Measurements from ENCODE around the gene TACR2. TPM values are rescaled to one million over a fixed set of nuclear protein-coding genes. Genes with fewer than 3 reads are reported as not detected.

The TACR2 gene
- total and polyA plus RNA-seq, 2 donors (not counting 1 experiment from before 2014, with no cell fraction given), result 0.15 to 0.17 TPM

DNA sequence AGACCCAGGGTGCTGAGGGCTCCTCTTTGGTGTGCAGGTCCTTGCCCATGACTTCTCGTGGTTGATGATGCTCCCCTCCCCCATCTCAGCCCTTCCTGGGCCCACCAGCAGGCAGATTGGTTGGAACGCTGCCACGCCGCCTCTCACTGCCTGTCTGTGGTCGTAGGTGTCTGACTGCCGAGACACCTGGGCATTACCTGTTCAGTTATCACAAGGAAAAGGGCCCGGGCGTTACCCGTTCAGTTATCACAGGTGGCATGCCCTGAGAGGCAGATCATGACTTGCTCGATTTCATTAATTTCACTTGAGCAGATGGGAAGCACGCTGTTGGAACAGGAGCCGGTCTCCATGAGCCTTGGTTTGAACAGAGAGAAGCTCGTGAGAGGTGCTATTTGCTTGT is 42.5 kb downstream of the TACR2 start:
- H3K9ac ChIP-seq (ENCODE audit: insufficient read depth, low read length), result no peak overlapping the region
- H3K4me3 ChIP-seq (replicated peaks in 1 of 4; ENCODE audit: control extremely low read depth in 1 of 4, insufficient read depth in 1 of 4, low read depth in 3 of 4, low read length in 4 of 4), result no peak overlapping the region
- H2AFZ ChIP-seq (ENCODE audit: low read length), result no peak overlapping the region
- H3K9me3 ChIP-seq (ENCODE audit: control insufficient read depth, insufficient read depth, low read depth, low read length), result no peaks in the 10 kb centered on the region
- H4K20me1 ChIP-seq (ENCODE audit: control insufficient read depth, extremely low read depth, insufficient read depth, low read length), result no peaks in the 10 kb centered on the region
- H3K4me2 ChIP-seq (ENCODE audit: extremely low read depth, insufficient read depth, low read length), result no peak overlapping the region
- no peaks in the 10 kb centered on the region for H3K79me2 ChIP-seq (ENCODE audit: control insufficient read depth, insufficient read depth, low read length)
- TF ChIP-seq, protein P1, sequence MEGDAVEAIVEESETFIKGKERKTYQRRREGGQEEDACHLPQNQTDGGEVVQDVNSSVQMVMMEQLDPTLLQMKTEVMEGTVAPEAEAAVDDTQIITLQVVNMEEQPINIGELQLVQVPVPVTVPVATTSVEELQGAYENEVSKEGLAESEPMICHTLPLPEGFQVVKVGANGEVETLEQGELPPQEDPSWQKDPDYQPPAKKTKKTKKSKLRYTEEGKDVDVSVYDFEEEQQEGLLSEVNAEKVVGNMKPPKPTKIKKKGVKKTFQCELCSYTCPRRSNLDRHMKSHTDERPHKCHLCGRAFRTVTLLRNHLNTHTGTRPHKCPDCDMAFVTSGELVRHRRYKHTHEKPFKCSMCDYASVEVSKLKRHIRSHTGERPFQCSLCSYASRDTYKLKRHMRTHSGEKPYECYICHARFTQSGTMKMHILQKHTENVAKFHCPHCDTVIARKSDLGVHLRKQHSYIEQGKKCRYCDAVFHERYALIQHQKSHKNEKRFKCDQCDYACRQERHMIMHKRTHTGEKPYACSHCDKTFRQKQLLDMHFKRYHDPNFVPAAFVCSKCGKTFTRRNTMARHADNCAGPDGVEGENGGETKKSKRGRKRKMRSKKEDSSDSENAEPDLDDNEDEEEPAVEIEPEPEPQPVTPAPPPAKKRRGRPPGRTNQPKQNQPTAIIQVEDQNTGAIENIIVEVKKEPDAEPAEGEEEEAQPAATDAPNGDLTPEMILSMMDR (conservative IDR thresholded peaks at IDR 0.05 in 1 of 2, IDR thresholded peaks at IDR 0.05 in 1 of 2; ENCODE audit: low read depth in 1 of 2, low read length in 2 of 2), result no peak
- TF ChIP-seq EZH2 (IDR thresholded peaks at IDR 0.05; ENCODE audit: low read length, missing control alignments), result no peak
- no peaks in the 10 kb centered on the region for H3K27me3 ChIP-seq (ENCODE audit: control insufficient read depth, insufficient read depth, low read length)
- DNase-seq (ENCODE audit: low read depth in 2 of 2), result no peak
- H3K27ac ChIP-seq (ENCODE audit: insufficient read depth, low read length), result no peak overlapping the region
- peaks cover 11% of the 10 kb centered on the region for H3K36me3 ChIP-seq (ENCODE audit: control insufficient read depth, insufficient read depth, low read length)
- peaks cover 5% of the 10 kb centered on the region for H3K4me1 ChIP-seq (ENCODE audit: control insufficient read depth, extremely low read depth, insufficient read depth, low read length)

DNA sequence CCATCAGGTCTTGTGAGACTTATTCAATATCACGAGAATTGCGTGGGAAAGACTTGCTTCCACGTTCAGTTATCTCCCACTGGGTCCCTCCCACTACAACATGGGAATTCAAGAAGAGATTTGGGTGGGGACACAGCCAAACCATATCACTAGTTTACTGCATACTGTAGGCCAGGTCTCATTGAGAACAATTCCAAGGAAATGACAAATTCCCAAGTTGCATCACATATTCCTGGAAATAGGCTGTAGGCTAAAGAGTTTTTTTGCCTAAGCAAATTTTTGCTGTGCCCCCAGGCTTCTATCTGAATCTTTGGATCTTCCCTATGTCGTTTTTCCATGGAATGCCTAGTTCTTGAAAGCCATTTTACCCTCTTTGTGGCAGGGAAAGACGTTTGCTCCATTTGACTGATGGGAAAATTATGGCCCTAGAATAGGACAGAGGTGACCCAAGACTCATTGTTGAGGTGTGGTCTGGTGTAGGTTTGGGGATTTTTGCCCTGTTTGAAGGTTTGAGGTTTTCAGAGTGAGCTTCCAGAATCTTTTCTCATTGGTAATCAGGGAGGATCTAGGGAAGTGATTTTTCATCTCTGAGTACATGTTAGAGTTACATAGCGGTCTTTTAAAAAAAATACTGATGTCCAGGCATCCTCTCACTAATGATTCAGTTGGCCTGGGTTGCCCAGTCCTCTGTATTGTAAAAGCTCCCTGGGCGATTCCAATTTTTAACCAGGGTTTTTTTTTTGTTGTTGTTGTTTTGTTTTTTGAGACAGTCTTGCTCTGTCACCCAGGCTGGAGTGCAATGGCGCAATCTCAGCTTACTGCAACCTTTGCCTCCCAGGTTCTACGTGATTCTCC is 44.4 kb downstream of the TACR2 start:
- H3K4me3 ChIP-seq (replicated peaks in 1 of 4; ENCODE audit: control extremely low read depth in 1 of 4, insufficient read depth in 1 of 4, low read depth in 3 of 4, low read length in 4 of 4), result no peak overlapping the region
- H3K36me3 ChIP-seq (ENCODE audit: control insufficient read depth, insufficient read depth, low read length), result peaks cover 17% of the 10 kb centered on the region
- H3K4me1 ChIP-seq (ENCODE audit: control insufficient read depth, extremely low read depth, insufficient read depth, low read length), result peaks cover 5% of the 10 kb centered on the region
- peak in 1 of 2 donors; percentile 82 for DNase-seq (ENCODE audit: low read depth in 2 of 2)
- H2AFZ ChIP-seq (ENCODE audit: low read length), result no peak overlapping the region
- H4K20me1 ChIP-seq (ENCODE audit: control insufficient read depth, extremely low read depth, insufficient read depth, low read length), result no peaks in the 10 kb centered on the region
- no peak overlapping the region for H3K4me2 ChIP-seq (ENCODE audit: extremely low read depth, insufficient read depth, low read length)
- H3K79me2 ChIP-seq (ENCODE audit: control insufficient read depth, insufficient read depth, low read length), result no peaks in the 10 kb centered on the region
- H3K27ac ChIP-seq (ENCODE audit: insufficient read depth, low read length), result no peak overlapping the region
- TF ChIP-seq, protein P1 (conservative IDR thresholded peaks at IDR 0.05 in 1 of 2, IDR thresholded peaks at IDR 0.05 in 1 of 2; ENCODE audit: low read depth in 1 of 2, low read length in 2 of 2), result no peak
- TF ChIP-seq EZH2 (IDR thresholded peaks at IDR 0.05; ENCODE audit: low read length, missing control alignments), result no peak
- H3K9ac ChIP-seq (ENCODE audit: insufficient read depth, low read length), result no peak overlapping the region
- H3K27me3 ChIP-seq (ENCODE audit: control insufficient read depth, insufficient read depth, low read length), result no peaks in the 10 kb centered on the region
- H3K9me3 ChIP-seq (ENCODE audit: control insufficient read depth, insufficient read depth, low read depth, low read length), result no peaks in the 10 kb centered on the region

DNA sequence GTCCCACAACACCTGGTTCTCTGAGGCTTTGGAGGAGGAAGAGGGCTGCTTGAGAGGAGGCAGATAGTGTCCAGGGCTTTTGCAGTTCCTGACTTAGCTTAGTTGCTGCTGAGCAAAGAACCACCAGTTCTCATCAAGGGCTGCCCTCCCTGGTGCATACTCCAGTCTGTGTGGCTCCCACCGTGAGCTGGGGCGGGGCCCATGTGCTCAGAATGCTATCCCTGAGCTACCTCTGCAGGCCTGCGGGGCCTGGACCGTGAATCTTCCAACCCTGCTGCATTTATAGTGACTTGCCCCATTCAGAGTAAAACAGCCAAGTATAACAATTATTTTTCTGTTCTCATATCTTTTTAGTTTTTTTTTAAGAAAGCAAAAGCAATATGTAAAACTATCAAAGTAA is 49.2 kb downstream of the TACR2 start:
- no peak overlapping the region for H3K9ac ChIP-seq (ENCODE audit: insufficient read depth, low read length)
- no peaks in the 10 kb centered on the region for H4K20me1 ChIP-seq (ENCODE audit: control insufficient read depth, extremely low read depth, insufficient read depth, low read length)
- H3K27ac ChIP-seq (ENCODE audit: insufficient read depth, low read length), result no peak overlapping the region
- no peak overlapping the region for H2AFZ ChIP-seq (ENCODE audit: low read length)
- peaks cover 6% of the 10 kb centered on the region for H3K4me1 ChIP-seq (ENCODE audit: control insufficient read depth, extremely low read depth, insufficient read depth, low read length)
- H3K4me2 ChIP-seq (ENCODE audit: extremely low read depth, insufficient read depth, low read length), result no peak overlapping the region
- H3K27me3 ChIP-seq (ENCODE audit: control insufficient read depth, insufficient read depth, low read length), result no peaks in the 10 kb centered on the region
- no peak for DNase-seq (ENCODE audit: low read depth in 2 of 2)
- TF ChIP-seq, protein P1 (conservative IDR thresholded peaks at IDR 0.05 in 1 of 2, IDR thresholded peaks at IDR 0.05 in 1 of 2; ENCODE audit: low read depth in 1 of 2, low read length in 2 of 2), result no peak
- TF ChIP-seq EZH2 (IDR thresholded peaks at IDR 0.05; ENCODE audit: low read length, missing control alignments), result no peak
- H3K79me2 ChIP-seq (ENCODE audit: control insufficient read depth, insufficient read depth, low read length), result no peaks in the 10 kb centered on the region
- H3K9me3 ChIP-seq (ENCODE audit: control insufficient read depth, insufficient read depth, low read depth, low read length), result no peaks in the 10 kb centered on the region
- no peak overlapping the region for H3K4me3 ChIP-seq (replicated peaks in 1 of 4; ENCODE audit: control extremely low read depth in 1 of 4, insufficient read depth in 1 of 4, low read depth in 3 of 4, low read length in 4 of 4)
- H3K36me3 ChIP-seq (ENCODE audit: control insufficient read depth, insufficient read depth, low read length), result peaks cover 14% of the 10 kb centered on the region
